Measurements from ENCODE around the gene PRDM16. TPM values are rescaled to one million over a fixed set of nuclear protein-coding genes. Genes with fewer than 3 reads are reported as not detected.

PRDM16 gene
- polyA plus RNA-seq, 1 donor (not counting 4 experiments of a cell fraction or from before 2014, with no cell fraction given): 0.05 TPM

- Histone ChIP-seq H3K27ac (ENCODE audit: control insufficient read depth, insufficient read depth, low read length) (no peak overlapping the region), H3K4me3 (ENCODE audit: control insufficient read depth in 2 of 3, extremely low read depth in 1 of 3, insufficient read depth in 2 of 3, low read depth in 1 of 3, low read length in 3 of 3) (no peak overlapping the region), H3K9me1 (ENCODE audit: control insufficient read depth, extremely low read depth, insufficient read depth, low read length) (no peaks in the 10 kb centered on the region), H2AFZ (ENCODE audit: control insufficient read depth, low read length) (no peak overlapping the region), H3K4me2 (ENCODE audit: control insufficient read depth, extremely low read depth, insufficient read depth, low read depth, low read length) (no peak overlapping the region), H3K27me3 (ENCODE audit: control insufficient read depth, extremely low read depth, insufficient read depth, low read length) (no peaks in the 10 kb centered on the region), H3K4me1 (ENCODE audit: control insufficient read depth, extremely low read depth, insufficient read depth, low read length) (no peaks in the 10 kb centered on the region), H3K9me3 (ENCODE audit: control insufficient read depth, low read depth, low read length) (peaks cover 9% of the 10 kb centered on the region), H4K20me1 (ENCODE audit: control insufficient read depth, extremely low read depth, insufficient read depth, low read length) (no peaks in the 10 kb centered on the region), H3K79me2 (ENCODE audit: control insufficient read depth, insufficient read depth, low read length) (no peaks in the 10 kb centered on the region), H3K36me3 (ENCODE audit: control insufficient read depth in 2 of 2, extremely low read depth in 1 of 2, insufficient read depth in 2 of 2, low read length in 2 of 2) (no peaks in the 10 kb centered on the region), H3K9ac (ENCODE audit: control insufficient read depth, extremely low read depth, insufficient read depth, low read length) (no peak overlapping the region)
- FAIRE-seq: no peak
- dilution Hi-C loops (cut with MboI; ENCODE audit: extremely low pct_ligation_motif_present, low sequenced_read_pairs): no loop called here
- no peak for TF ChIP-seq CTCF (optimal IDR thresholded peaks at IDR 0.05 in 1 of 3, IDR thresholded peaks at IDR 0.05 in 1 of 3, conservative IDR thresholded peaks at IDR 0.05 in 1 of 3; ENCODE audit: extremely low read depth in 1 of 3, insufficient read depth in 2 of 3, low read length in 3 of 3)
- TF ChIP-seq EZH2 (IDR thresholded peaks at IDR 0.05; ENCODE audit: low read length): no peak
- no peak for DNase-seq (ENCODE audit: low read depth, low spot score)
These were observed 72.8 kb downstream of the PRDM16 start for GRCh38 chr1:3141836-3142235.

- TF ChIP-seq CTCF (optimal IDR thresholded peaks at IDR 0.05 in 1 of 3, IDR thresholded peaks at IDR 0.05 in 1 of 3, conservative IDR thresholded peaks at IDR 0.05 in 1 of 3; ENCODE audit: extremely low read depth in 1 of 3, insufficient read depth in 2 of 3, low read length in 3 of 3) (no peak), EZH2 (IDR thresholded peaks at IDR 0.05; ENCODE audit: low read length) (no peak)
- Histone ChIP-seq H4K20me1 (ENCODE audit: control insufficient read depth, extremely low read depth, insufficient read depth, low read length) (no peaks in the 10 kb centered on the region), H3K4me2 (ENCODE audit: control insufficient read depth, extremely low read depth, insufficient read depth, low read depth, low read length) (no peak overlapping the region), H3K4me1 (ENCODE audit: control insufficient read depth, extremely low read depth, insufficient read depth, low read length) (no peaks in the 10 kb centered on the region), H3K27ac (ENCODE audit: control insufficient read depth, insufficient read depth, low read length) (no peak overlapping the region), H3K4me3 (ENCODE audit: control insufficient read depth in 2 of 3, extremely low read depth in 1 of 3, insufficient read depth in 2 of 3, low read depth in 1 of 3, low read length in 3 of 3) (no peak overlapping the region), H3K79me2 (ENCODE audit: control insufficient read depth, insufficient read depth, low read length) (no peaks in the 10 kb centered on the region), H3K27me3 (ENCODE audit: control insufficient read depth, extremely low read depth, insufficient read depth, low read length) (no peaks in the 10 kb centered on the region), H2AFZ (ENCODE audit: control insufficient read depth, low read length) (no peak overlapping the region), H3K9me3 (ENCODE audit: control insufficient read depth, low read depth, low read length) (peaks cover 13% of the 10 kb centered on the region), H3K36me3 (ENCODE audit: control insufficient read depth in 2 of 2, extremely low read depth in 1 of 2, insufficient read depth in 2 of 2, low read length in 2 of 2) (no peaks in the 10 kb centered on the region), H3K9me1 (ENCODE audit: control insufficient read depth, extremely low read depth, insufficient read depth, low read length) (no peaks in the 10 kb centered on the region), H3K9ac (ENCODE audit: control insufficient read depth, extremely low read depth, insufficient read depth, low read length) (no peak overlapping the region)
- FAIRE-seq: no peak
- no peak for DNase-seq (ENCODE audit: low read depth, low spot score)
- dilution Hi-C loops (cut with MboI; ENCODE audit: extremely low pct_ligation_motif_present, low sequenced_read_pairs): no loop called here
These were observed 73.2 kb downstream of the PRDM16 start for GRCh38 chr1:3142236-3142635.
